ENCODE data around the gene RFX2.
A peak's percentile ranks its signal among the peaks of the same experiment; 100 is the strongest.

Gene RFX2

GRCh38 chr19:5952193-5953029, 157.9 kb downstream of the RFX2 start:
- Histone ChIP-seq H3K27ac (ENCODE audit: low read depth, low read length) (peak overlapping the region; percentile 94), H3K4me1 (ENCODE audit: insufficient read depth, low read length) (peaks cover 91% of the 10 kb centered on the region), H3K4me3 (ENCODE audit: low read depth in 1 of 2, low read length in 2 of 2) (no peak overlapping the region), H3K9ac (ENCODE audit: low read length) (peak overlapping the region; percentile 6), H3K9me3 (ENCODE audit: low read length) (no peaks in the 10 kb centered on the region), H3K36me3 (ENCODE audit: insufficient read depth, low read length) (no peaks in the 10 kb centered on the region), H3K27me3 (ENCODE audit: control insufficient read depth in 1 of 2, insufficient read depth in 2 of 2, low read length in 2 of 2) (no peaks in the 10 kb centered on the region)

DNA sequence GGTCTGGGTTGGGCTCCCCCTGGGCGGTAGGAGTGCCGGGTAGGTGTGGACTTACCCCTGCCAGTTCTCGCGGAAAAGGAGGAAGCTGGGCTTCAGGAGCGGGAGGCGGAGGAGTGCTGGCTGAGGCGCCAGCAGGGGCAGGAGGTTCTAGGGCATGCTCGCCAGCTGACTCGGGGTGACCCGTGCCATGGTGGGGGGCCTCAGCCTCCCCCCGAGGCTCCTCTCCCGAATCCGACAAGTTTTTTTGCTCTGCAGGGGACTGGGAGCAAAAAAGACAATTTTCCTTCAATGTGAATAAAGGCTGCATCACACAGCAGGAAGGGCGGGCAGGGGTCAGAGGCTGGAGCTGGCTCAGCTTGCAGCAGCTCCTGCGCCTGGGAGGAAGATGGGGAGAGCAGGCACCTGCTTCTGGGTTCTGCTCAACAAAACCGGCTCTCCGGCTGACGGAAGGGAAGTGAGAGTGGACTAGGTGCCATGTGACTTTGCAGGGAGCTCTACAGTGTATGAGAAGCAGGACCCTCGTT, 158.9 kb downstream of the RFX2 start:
- Histone ChIP-seq H3K9me3 (ENCODE audit: low read length) (no peaks in the 10 kb centered on the region), H3K27me3 (ENCODE audit: control insufficient read depth in 1 of 2, insufficient read depth in 2 of 2, low read length in 2 of 2) (no peaks in the 10 kb centered on the region), H3K27ac (ENCODE audit: low read depth, low read length) (no peak overlapping the region), H3K9ac (ENCODE audit: low read length) (no peak overlapping the region), H3K36me3 (ENCODE audit: insufficient read depth, low read length) (no peaks in the 10 kb centered on the region), H3K4me1 (ENCODE audit: insufficient read depth, low read length) (peaks cover 97% of the 10 kb centered on the region), H3K4me3 (ENCODE audit: low read depth in 1 of 2, low read length in 2 of 2) (peak overlapping the region; percentile 12)

- no peaks in the 10 kb centered on the region for H3K36me3 ChIP-seq (ENCODE audit: insufficient read depth, low read length)
- peaks cover 98% of the 10 kb centered on the region for H3K4me1 ChIP-seq (ENCODE audit: insufficient read depth, low read length)
- H3K9me3 ChIP-seq (ENCODE audit: low read length): no peaks in the 10 kb centered on the region
- H3K27ac ChIP-seq (ENCODE audit: low read depth, low read length): no peak overlapping the region
- H3K9ac ChIP-seq (ENCODE audit: low read length): no peak overlapping the region
- no peak overlapping the region for H3K4me3 ChIP-seq (ENCODE audit: low read depth in 1 of 2, low read length in 2 of 2)
- no peaks in the 10 kb centered on the region for H3K27me3 ChIP-seq (ENCODE audit: control insufficient read depth in 1 of 2, insufficient read depth in 2 of 2, low read length in 2 of 2)
Measured at GRCh38 chr19:5950741-5951140, 159.6 kb downstream of the RFX2 start.

- Histone ChIP-seq H3K9me3 (ENCODE audit: low read length) (no peaks in the 10 kb centered on the region), H3K4me3 (ENCODE audit: low read depth in 1 of 2, low read length in 2 of 2) (peak overlapping the region; percentile 2 to 14), H3K36me3 (ENCODE audit: insufficient read depth, low read length) (no peaks in the 10 kb centered on the region), H3K4me1 (ENCODE audit: insufficient read depth, low read length) (peaks cover 90% of the 10 kb centered on the region), H3K27ac (ENCODE audit: low read depth, low read length) (peak overlapping the region; percentile 87), H3K27me3 (ENCODE audit: control insufficient read depth in 1 of 2, insufficient read depth in 2 of 2, low read length in 2 of 2) (no peaks in the 10 kb centered on the region), H3K9ac (ENCODE audit: low read length) (no peak overlapping the region)
Measured at GRCh38 chr19:5949792-5950305, 160.5 kb downstream of the RFX2 start.

DNA sequence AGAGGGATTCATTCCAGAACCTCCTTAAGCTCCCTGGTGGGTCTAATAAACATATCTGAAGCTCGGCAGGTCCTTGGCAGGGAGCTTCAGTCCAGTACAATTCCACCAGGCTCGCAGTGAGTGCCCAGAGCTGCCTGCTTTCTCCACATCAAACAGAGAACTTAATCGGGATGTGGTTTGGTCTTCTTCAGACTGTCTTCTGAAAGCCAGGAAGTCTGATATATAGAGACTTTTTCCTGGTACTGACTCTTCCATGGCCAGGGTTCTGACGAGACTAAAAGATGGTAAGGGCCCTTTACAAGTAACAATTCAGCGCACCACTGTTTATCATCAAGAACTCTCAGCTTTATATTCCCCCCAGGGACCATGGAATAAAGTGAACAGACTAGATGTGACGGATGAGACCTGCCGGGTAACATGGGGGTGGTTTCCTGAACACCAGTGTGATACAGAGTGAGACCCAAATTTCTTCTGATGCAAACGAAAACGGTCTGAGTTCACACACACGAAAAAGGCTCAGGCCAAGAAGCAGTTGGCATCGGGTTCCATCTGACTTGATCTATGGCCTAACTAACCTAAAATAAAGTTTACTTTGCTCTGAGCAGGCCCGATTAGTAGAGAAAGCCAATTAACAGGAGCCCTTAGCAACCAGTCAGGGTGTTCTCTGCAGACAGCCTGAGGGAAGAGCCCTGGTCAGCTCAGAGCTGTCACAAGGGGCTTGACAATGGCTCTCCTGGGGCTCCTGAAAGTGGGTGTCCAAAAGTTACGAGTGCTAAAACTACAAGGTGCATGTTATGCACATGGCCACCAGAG, 161.3 kb downstream of the RFX2 start:
- Histone ChIP-seq H3K4me3 (ENCODE audit: low read depth in 1 of 2, low read length in 2 of 2) (peak overlapping the region; percentile 2 to 14), H3K36me3 (ENCODE audit: insufficient read depth, low read length) (no peaks in the 10 kb centered on the region), H3K4me1 (ENCODE audit: insufficient read depth, low read length) (peaks cover 83% of the 10 kb centered on the region), H3K27me3 (ENCODE audit: control insufficient read depth in 1 of 2, insufficient read depth in 2 of 2, low read length in 2 of 2) (no peaks in the 10 kb centered on the region), H3K9ac (ENCODE audit: low read length) (no peak overlapping the region), H3K9me3 (ENCODE audit: low read length) (no peaks in the 10 kb centered on the region), H3K27ac (ENCODE audit: low read depth, low read length) (peak overlapping the region; percentile 87)

- Histone ChIP-seq H3K36me3 (ENCODE audit: insufficient read depth, low read length) (no peaks in the 10 kb centered on the region), H3K27me3 (ENCODE audit: control insufficient read depth in 1 of 2, insufficient read depth in 2 of 2, low read length in 2 of 2) (no peaks in the 10 kb centered on the region), H3K9me3 (ENCODE audit: low read length) (no peaks in the 10 kb centered on the region), H3K9ac (ENCODE audit: low read length) (no peak overlapping the region), H3K4me1 (ENCODE audit: insufficient read depth, low read length) (peaks cover 83% of the 10 kb centered on the region), H3K27ac (ENCODE audit: low read depth, low read length) (peak overlapping the region; percentile 87), H3K4me3 (ENCODE audit: low read depth in 1 of 2, low read length in 2 of 2) (peak overlapping the region in 1 of 2 donors; percentile 9)
Measured at GRCh38 chr19:5947435-5947834, 162.9 kb downstream of the RFX2 start.

DNA sequence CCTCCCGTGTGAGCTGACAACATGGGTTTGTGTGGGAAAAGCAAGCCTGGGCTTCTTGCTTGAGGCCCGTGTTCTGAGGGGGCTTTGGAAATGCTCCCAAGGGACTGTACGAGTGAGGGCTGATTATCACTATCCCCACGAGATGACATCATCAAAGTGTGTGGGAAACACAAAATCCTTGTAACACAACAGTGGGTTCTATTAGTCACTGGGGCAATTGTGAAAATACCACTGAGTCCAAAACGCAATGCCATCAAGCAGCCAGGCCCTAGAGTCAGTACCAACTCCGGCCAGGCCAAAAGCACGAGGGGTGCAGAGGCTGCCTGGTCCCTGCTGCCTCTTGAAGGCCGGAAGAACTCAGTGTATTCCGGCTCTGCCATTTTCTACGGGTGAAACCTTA, 166.7 kb downstream of the RFX2 start:
- Histone ChIP-seq H3K9ac (ENCODE audit: low read length) (no peak overlapping the region), H3K27ac (ENCODE audit: low read depth, low read length) (peak overlapping the region; percentile 75), H3K9me3 (ENCODE audit: low read length) (no peaks in the 10 kb centered on the region), H3K4me3 (ENCODE audit: low read depth in 1 of 2, low read length in 2 of 2) (no peak overlapping the region), H3K27me3 (ENCODE audit: control insufficient read depth in 1 of 2, insufficient read depth in 2 of 2, low read length in 2 of 2) (no peaks in the 10 kb centered on the region), H3K36me3 (ENCODE audit: insufficient read depth, low read length) (peaks cover 25% of the 10 kb centered on the region), H3K4me1 (ENCODE audit: insufficient read depth, low read length) (peaks cover 60% of the 10 kb centered on the region)

Measured in muscle layer of colon (tissue), 2 donors.